SK-N-SH treated with all-trans-retinoic acid at 6 μM for 48 hours (cell line): ENCODE data around the gene RTP5.
"Not testable (repeated sequence)": the region's sequence is repeated elsewhere in the genome, so short reads cannot be mapped to it uniquely, and the experiment has no call there.

Experiments
- ATAC-seq: fragments of 200-7000 bp; cut with Tn5 transposase; 3 replicates; pipeline ENCODE4 v1.9.1; 2020; ENCODE audit warnings: mild to moderate bottlenecking, moderate library complexity
- BACH2 ChIP-seq: fragments of 250-450 bp; sonication (Bioruptor Pico); IDR thresholded peaks from 2 replicates; pipeline ENCODE4 v1.9.0; 2021; ENCODE audit warnings: mild to moderate bottlenecking, borderline replicate concordance
- CSDC2 ChIP-seq: fragments of 250-450 bp; sonication (Bioruptor Pico); IDR thresholded peaks from 2 replicates; pipeline ENCODE4 v1.5.0; 2020; ENCODE audit warnings: mild to moderate bottlenecking, moderate library complexity
- GLIS3 ChIP-seq: fragments of 250-450 bp; sonication (Bioruptor Pico); IDR thresholded peaks from 2 replicates; pipeline ENCODE4 v1.5.0; 2020; ENCODE audit warnings: mild to moderate bottlenecking, moderate library complexity
- RARB ChIP-seq: fragments of 250-450 bp; sonication (Bioruptor Pico); IDR thresholded peaks from 2 replicates; pipeline ENCODE4 v1.8.0; 2021; ENCODE audit warnings: mild to moderate bottlenecking, moderate library complexity
- SNAI2 ChIP-seq: fragments of 250-450 bp; sonication (Bioruptor Pico); IDR thresholded peaks from 2 replicates; pipeline ENCODE4 v1.5.0; 2020; ENCODE audit warnings: mild to moderate bottlenecking, moderate library complexity
- TCF4 ChIP-seq: fragments of 250-450 bp; sonication (Bioruptor Pico); IDR thresholded peaks from 2 replicates; pipeline ENCODE4 v1.8.0; 2021; ENCODE audit warnings: mild to moderate bottlenecking, moderate library complexity, borderline replicate concordance
- ZFP3 ChIP-seq: fragments of 250-450 bp; sonication (Bioruptor Pico); IDR thresholded peaks from 2 replicates; pipeline ENCODE4 v1.5.0; 2020; ENCODE audit warnings: mild to moderate bottlenecking, moderate library complexity
- TF ChIP-seq, protein P1 (sequence below): fragments of 250-450 bp; sonication (Bioruptor Pico); IDR thresholded peaks from 2 replicates; pipeline ENCODE4 v1.5.0; 2020; ENCODE audit warnings: mild to moderate bottlenecking, moderate library complexity
- TF ChIP-seq, protein P2 (sequence below): fragments of 250-450 bp; sonication (Bioruptor Pico); IDR thresholded peaks from 2 replicates; pipeline ENCODE4 v1.8.0; 2021; ENCODE audit warnings: low read depth, mild to moderate bottlenecking, moderate library complexity, borderline replicate concordance
- TF ChIP-seq, protein P3 (sequence below): fragments of 250-450 bp; sonication (Bioruptor Pico); IDR thresholded peaks from 2 replicates; pipeline ENCODE4 v1.5.1; 2020; ENCODE audit warnings: low read depth, mild to moderate bottlenecking, moderate library complexity

The RTP5 gene

DNA sequence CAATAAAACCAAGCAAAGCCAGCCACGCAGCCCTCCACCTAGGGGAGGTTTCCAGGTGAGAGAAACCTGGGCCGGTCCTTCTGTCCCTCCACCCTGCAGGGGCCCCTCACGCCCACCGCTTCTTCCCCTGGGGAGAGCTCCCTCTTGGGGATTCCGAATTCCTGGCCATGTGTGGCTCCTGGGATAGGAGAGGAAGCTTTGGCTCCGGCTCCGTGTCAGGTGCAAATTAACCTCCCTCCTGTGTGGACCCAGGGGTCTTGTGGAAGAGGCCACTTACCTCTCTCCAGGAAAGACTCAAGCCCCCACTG is 4.2 kb downstream of the RTP5 start (continued):
- TF ChIP-seq, protein P1, sequence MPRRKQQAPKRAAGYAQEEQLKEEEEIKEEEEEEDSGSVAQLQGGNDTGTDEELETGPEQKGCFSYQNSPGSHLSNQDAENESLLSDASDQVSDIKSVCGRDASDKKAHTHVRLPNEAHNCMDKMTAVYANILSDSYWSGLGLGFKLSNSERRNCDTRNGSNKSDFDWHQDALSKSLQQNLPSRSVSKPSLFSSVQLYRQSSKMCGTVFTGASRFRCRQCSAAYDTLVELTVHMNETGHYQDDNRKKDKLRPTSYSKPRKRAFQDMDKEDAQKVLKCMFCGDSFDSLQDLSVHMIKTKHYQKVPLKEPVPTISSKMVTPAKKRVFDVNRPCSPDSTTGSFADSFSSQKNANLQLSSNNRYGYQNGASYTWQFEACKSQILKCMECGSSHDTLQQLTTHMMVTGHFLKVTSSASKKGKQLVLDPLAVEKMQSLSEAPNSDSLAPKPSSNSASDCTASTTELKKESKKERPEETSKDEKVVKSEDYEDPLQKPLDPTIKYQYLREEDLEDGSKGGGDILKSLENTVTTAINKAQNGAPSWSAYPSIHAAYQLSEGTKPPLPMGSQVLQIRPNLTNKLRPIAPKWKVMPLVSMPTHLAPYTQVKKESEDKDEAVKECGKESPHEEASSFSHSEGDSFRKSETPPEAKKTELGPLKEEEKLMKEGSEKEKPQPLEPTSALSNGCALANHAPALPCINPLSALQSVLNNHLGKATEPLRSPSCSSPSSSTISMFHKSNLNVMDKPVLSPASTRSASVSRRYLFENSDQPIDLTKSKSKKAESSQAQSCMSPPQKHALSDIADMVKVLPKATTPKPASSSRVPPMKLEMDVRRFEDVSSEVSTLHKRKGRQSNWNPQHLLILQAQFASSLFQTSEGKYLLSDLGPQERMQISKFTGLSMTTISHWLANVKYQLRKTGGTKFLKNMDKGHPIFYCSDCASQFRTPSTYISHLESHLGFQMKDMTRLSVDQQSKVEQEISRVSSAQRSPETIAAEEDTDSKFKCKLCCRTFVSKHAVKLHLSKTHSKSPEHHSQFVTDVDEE (CRISPR knock-in tag) = no peak
- no peak for TF ChIP-seq CSDC2 (CRISPR knock-in tag)
- no peak for TF ChIP-seq RARB (CRISPR knock-in tag)

DNA sequence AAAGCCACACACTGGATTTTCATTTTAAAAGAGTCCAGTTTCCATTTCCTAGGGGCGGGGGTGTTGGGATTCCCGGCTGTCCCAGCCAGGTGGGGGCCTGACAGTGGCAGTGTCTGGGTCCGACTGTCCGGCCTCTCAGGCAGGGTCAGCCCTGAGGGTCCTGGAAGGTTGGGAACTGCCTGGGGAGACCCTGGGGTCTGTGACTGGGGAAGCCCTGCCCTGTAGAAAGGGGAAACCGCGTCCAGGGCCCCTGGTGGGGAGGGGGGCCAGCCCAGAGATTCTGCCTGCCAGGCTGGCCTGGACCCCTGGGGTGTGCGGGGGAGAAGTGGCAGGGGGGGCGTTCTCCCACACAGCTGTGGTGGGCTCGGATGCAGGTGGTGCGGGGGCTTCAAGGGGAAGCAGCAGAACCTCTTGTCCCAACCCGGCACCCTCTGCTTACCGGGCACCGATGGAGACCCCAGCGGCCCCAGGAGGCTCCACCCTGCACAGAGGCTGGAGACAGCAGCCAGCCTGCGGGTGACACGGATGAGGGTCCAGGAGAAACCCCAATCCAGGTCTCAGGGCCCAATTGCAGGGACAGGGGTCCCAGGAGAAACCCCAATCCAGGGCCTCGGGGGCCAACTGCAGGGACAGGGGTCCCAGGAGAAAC is 4.9 kb downstream of the RTP5 start:
- TF ChIP-seq, protein P1 (CRISPR knock-in tag) = no peak
- no peak for ATAC-seq

DNA sequence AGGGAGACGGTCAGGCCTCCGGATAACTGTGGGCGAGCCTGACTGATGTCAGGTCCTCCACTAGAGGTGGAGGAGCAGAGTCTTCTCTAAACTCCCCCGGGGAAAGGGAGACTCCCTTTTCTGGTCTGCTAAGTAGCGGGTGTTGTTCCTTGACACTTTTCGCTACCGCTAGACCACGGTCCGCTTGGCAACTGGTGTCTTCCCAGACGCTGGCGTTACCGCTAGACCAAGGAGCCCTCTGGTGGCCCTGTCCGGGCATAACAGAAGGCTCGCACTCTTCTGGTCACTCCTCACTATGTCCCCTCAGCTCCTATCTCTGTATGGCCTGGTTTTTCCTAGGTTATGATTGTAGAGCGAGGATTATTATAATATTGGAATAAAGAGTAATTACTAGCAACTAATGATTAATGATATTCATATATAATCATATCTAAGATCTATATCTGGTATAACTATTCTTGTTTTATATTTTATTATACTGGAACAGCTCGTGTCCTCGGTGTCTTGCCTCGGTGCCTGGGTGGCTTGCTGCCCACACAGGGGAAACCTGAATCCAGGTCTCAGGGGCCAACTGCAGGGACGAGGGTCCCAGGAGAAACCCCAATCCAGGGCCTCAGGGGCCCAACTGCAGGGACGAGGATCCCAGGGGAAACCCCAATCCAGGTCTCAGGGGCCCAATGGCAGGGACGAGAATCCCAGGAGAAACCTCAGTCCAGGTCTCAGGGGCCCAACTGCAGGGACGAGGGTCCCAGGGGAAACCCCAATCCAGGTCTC is 6.4 kb downstream of the RTP5 start:
- not testable (repeated sequence) for ATAC-seq

DNA sequence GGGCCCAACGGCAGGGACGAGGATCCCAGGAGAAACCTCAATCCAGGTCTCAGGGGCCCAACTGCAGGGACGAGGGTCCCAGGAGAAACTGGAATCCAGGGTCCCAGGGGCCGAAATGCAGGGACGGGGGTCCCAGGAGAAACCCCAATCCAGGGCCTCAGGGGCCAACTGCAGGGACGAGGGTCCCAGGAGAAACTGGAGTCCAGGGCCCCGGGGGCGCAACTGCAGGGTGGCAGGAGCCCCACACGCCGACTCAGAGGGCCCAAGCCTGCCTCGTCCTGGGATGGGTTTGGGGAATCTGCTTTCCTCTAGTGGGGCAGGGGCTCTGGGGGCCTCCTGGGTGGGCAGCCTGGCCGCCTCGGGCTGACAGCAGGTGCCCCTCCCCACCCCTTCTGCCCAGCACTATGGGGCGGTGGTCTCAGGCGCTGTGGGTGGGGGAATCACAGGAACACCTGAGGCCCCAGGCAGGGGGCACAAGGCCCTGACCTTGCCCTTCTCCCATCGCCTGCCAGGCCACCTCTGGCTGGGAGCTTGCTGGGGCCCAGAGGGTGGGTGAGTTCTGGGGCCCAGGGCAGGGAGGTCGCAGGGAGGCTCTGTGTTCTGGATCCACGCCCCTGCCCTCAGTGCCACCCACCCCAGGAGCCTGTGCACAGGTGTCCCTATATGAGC is 7.1 kb downstream of the RTP5 start:
- no peak for ATAC-seq
- no peak for TF ChIP-seq SNAI2

DNA sequence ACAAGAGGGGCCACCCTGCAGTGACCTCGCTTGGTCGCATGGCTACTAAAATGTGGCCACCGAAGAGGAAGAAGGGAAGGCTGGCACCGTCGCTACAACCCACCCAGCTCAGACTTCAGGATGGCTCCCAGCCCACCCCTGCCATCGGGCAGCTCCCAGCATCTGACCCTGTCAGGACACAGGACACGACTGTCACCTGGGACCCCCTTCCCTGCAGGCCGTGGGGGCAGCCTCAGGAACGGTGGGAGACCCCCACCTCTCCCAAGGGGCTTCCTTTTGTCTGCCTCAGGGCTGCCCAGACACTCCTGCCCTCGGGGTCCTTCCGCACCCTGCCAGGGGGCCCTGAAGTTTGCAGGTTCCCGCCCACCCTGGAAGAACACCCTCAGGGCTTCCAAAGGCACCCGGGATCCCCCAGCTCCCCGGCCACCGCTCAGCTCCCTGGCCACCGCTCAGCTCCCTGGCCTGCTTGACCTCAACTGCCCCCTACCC is 7.7 kb downstream of the RTP5 start:
- ATAC-seq = no peak
- no peak for TF ChIP-seq ZFP3
- TF ChIP-seq, protein P2, sequence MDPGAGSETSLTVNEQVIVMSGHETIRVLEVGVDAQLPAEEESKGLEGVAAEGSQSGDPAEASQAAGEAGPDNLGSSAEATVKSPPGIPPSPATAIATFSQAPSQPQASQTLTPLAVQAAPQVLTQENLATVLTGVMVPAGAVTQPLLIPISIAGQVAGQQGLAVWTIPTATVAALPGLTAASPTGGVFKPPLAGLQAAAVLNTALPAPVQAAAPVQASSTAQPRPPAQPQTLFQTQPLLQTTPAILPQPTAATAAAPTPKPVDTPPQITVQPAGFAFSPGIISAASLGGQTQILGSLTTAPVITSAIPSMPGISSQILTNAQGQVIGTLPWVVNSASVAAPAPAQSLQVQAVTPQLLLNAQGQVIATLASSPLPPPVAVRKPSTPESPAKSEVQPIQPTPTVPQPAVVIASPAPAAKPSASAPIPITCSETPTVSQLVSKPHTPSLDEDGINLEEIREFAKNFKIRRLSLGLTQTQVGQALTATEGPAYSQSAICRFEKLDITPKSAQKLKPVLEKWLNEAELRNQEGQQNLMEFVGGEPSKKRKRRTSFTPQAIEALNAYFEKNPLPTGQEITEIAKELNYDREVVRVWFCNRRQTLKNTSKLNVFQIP (CRISPR knock-in tag) = no peak
- TF ChIP-seq CSDC2 (CRISPR knock-in tag) = no peak
- no peak for TF ChIP-seq SNAI2
- TF ChIP-seq, protein P3, sequence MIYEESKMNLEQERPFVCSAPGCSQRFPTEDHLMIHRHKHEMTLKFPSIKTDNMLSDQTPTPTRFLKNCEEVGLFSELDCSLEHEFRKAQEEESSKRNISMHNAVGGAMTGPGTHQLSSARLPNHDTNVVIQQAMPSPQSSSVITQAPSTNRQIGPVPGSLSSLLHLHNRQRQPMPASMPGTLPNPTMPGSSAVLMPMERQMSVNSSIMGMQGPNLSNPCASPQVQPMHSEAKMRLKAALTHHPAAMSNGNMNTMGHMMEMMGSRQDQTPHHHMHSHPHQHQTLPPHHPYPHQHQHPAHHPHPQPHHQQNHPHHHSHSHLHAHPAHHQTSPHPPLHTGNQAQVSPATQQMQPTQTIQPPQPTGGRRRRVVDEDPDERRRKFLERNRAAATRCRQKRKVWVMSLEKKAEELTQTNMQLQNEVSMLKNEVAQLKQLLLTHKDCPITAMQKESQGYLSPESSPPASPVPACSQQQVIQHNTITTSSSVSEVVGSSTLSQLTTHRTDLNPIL (CRISPR knock-in tag) = no peak
- TF ChIP-seq TCF4 (CRISPR knock-in tag) = no peak
- no peak for TF ChIP-seq GLIS3 (CRISPR knock-in tag)
- TF ChIP-seq BACH2 (CRISPR knock-in tag) = no peak
- no peak for TF ChIP-seq RARB (CRISPR knock-in tag)
